ENCODE data around the gene GPER1.
"Not testable (repeated sequence)": the region's sequence is repeated elsewhere in the genome, so short reads cannot be mapped to it uniquely, and the experiment has no call there.

GPER1 gene

DNA sequence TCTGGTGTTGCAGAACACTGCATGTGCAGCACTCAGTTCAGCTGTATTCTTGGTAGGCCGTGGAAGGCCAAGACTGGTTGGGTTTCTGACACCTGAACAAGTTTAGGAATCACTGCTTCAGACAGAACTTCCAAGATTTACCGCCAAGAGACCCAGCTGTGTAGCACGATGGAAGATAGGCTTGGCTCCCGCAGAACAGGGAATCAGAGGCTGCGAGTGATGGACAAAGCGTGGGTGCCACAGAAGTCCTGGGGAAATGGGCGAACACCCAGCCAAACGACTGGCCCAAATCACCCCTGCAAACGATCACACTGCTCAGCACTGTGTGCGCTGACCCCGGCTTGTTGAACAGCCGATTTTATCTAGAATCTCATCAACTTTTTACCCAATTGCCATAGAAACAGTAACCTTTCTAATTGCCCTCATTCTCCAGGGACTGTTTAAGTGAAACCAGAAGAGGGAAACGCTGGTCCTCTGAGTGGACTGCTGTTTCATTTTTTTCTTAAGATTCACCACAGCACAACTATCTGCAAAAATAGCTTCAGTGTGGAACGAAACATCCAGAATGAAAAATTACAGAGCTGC is 54.2 kb downstream of the GPER1 start:
- DNase-seq (ENCODE audit: low read depth in 3 of 3) = no peak

DNA sequence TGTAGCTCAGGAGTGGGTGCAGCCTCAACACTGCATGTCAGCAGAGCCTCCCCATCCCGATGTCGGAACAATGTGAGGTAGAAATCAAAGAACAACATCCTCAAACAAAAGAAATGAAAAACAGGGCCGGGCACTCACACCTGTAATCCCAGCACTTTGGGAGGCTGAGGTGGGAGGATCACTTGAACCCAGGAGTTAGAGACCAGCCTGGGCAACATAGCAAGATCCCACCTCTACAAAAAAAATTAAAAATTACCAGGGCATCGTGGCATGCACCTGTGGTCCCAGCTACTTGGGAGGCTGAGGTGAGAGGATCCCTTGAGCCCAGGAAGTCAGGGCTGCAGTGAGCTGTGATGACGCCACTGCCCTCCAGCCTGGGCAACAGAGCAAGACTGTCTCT is 55.1 kb downstream of the GPER1 start:
- not testable (repeated sequence) for DNase-seq (ENCODE audit: low read depth in 3 of 3)

Measured in stimulated activated CD4-positive, alpha-beta T cell treated with anti-CD3 and anti-CD28 coated beads, TNF-alpha, amount 100 ng/mL, for 4 hours (primary cell).